Neural crest cell (in vitro differentiated cells): ENCODE results near the gene CELF4. TPM values are rescaled to one million over a fixed set of nuclear protein-coding genes. Genes with fewer than 3 reads are reported as not detected.

Experiments
- DNase-seq: peaks from one replicate; pipeline ENCODE4 v3.0.0; 2021; ENCODE audit warnings: low read depth, mixed read lengths, low spot score
- H3K27ac Mint-ChIP-seq: one replicate; pipeline ENCODE4 v1.8.0; 2021; ENCODE audit warnings: mild to moderate bottlenecking, mixed read lengths; ENCODE audit not compliant: unreplicated experiment
- H3K27me3 Mint-ChIP-seq: 2 replicates; pipeline ENCODE4 v1.8.0; 2021; ENCODE audit warnings: low read depth, mild to moderate bottlenecking, mixed read lengths
- H3K36me3 Mint-ChIP-seq: 2 replicates; pipeline ENCODE4 v1.8.0; 2021; ENCODE audit warnings: low read depth, mild to moderate bottlenecking, mixed read lengths
- H3K4me1 Mint-ChIP-seq: 2 replicates; pipeline ENCODE4 v1.8.0; 2021; ENCODE audit warnings: mixed read lengths
- H3K4me3 Mint-ChIP-seq: one replicate; pipeline ENCODE4 v1.8.0; 2021; ENCODE audit warnings: mild to moderate bottlenecking, mixed read lengths
- H3K9me3 Mint-ChIP-seq: 2 replicates; pipeline ENCODE4 v1.8.0; 2021; ENCODE audit warnings: mixed read lengths
- CTCF ChIP-seq: fragments of 200-600 bp; sonication (generic); conservative IDR thresholded peaks from 2 replicates; pipeline ENCODE4 v1.5.0; 2021; ENCODE audit warnings: antibody characterized with exemption, mild to moderate bottlenecking
- total RNA-seq: library from RNA; stranded (reverse); gene quantifications from 2 replicates; pipeline ENCODE4 v1.2.1, GENCODE V29; 2021

CELF4 gene
- total RNA-seq, 1 donor from 2014 or later, result 1.9 TPM

- Mint-ChIP-seq H3K9me3 (peaks cover 3% of the 10 kb centered on the region), H3K4me3 (no peak overlapping the region), H3K36me3 (no peaks in the 10 kb centered on the region), H3K27ac (peak overlapping the region; percentile 57), H3K4me1 (no peaks in the 10 kb centered on the region), H3K27me3 (peaks cover 7% of the 10 kb centered on the region)
- no peak for TF ChIP-seq CTCF
- no peak for DNase-seq
These were observed 279.8 kb downstream of the CELF4 start for GRCh38 chr18:37285825-37286224.

GRCh38 chr18:37284260-37284659 lies 281.3 kb downstream of the CELF4 start:
- TF ChIP-seq CTCF, result no peak
- peaks cover 3% of the 10 kb centered on the region for H3K9me3 Mint-ChIP-seq
- peaks cover 7% of the 10 kb centered on the region for H3K27me3 Mint-ChIP-seq
- no peak for DNase-seq
- no peak overlapping the region for H3K27ac Mint-ChIP-seq
- no peaks in the 10 kb centered on the region for H3K36me3 Mint-ChIP-seq
- H3K4me3 Mint-ChIP-seq, result no peak overlapping the region
- H3K4me1 Mint-ChIP-seq, result no peaks in the 10 kb centered on the region

GRCh38 chr18:37282386-37283037 lies 283.1 kb downstream of the CELF4 start:
- Mint-ChIP-seq H3K27me3 (peaks cover 7% of the 10 kb centered on the region), H3K4me1 (no peaks in the 10 kb centered on the region), H3K27ac (no peak overlapping the region), H3K9me3 (peaks cover 3% of the 10 kb centered on the region), H3K36me3 (no peaks in the 10 kb centered on the region), H3K4me3 (no peak overlapping the region)
- no peak for DNase-seq
- TF ChIP-seq CTCF, result peak; percentile 44

- Mint-ChIP-seq H3K4me1 (no peaks in the 10 kb centered on the region), H3K4me3 (no peak overlapping the region), H3K27ac (no peak overlapping the region), H3K9me3 (peaks cover 3% of the 10 kb centered on the region), H3K36me3 (no peaks in the 10 kb centered on the region), H3K27me3 (peaks cover 4% of the 10 kb centered on the region)
- TF ChIP-seq CTCF, result no peak
- no peak for DNase-seq
These were observed 284.8 kb downstream of the CELF4 start for GRCh38 chr18:37280701-37281393.

- H3K4me3 Mint-ChIP-seq, result no peak overlapping the region
- H3K4me1 Mint-ChIP-seq, result no peaks in the 10 kb centered on the region
- peaks cover 6% of the 10 kb centered on the region for H3K9me3 Mint-ChIP-seq
- no peaks in the 10 kb centered on the region for H3K27me3 Mint-ChIP-seq
- DNase-seq, result no peak
- H3K36me3 Mint-ChIP-seq, result no peaks in the 10 kb centered on the region
- H3K27ac Mint-ChIP-seq, result no peak overlapping the region
- no peak for TF ChIP-seq CTCF
These were observed 287.8 kb downstream of the CELF4 start for GRCh38 chr18:37277804-37278203.
